Stomach (tissue), 4 donors: Measurements from ENCODE around the gene CISD2.

Experiments used
- POLR2A ChIP-seq, 4 donors: fragments of 450-650 bp; IDR thresholded peaks; one replicate each; pipeline ENCODE4 v1.6.1; 2016; ENCODE audit warnings: antibody characterized with exemption in 4 of 4, control low read depth in 2 of 4, mild to moderate bottlenecking in 1 of 4, moderate library complexity in 1 of 4
- TF ChIP-seq, protein P1 (sequence below), 7 experiments: fragments of 450-650 bp in 4 of 7; fragments of 200-600 bp in 3 of 7; sonication (generic) in 3 of 7; IDR thresholded peaks; one replicate each; pipeline ENCODE4 v1.5.1; 2016 to 2019; ENCODE audit warnings: antibody characterized with exemption in 7 of 7, control low read depth in 2 of 7, mild to moderate bottlenecking in 1 of 7

DNA sequence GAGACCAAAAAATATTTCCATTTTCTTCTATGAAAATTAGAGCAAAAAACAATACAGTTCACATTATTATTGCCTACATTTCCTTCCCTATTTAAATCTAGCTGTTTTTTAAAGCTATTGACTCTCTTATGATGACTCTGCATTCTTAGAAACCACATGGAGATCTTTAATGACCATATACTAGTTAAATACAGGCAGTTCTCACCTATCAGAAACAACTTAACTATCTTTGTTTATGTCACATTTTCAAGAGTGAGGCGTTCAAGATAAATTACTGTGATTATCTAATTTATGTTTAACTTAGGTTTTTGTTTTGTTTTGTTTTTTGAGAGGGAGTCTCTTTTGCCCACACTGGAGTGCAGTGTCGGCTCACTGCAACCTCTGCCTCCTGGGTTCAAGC is 3.0 kb downstream of the CISD2 start:
- TF ChIP-seq, protein P1, sequence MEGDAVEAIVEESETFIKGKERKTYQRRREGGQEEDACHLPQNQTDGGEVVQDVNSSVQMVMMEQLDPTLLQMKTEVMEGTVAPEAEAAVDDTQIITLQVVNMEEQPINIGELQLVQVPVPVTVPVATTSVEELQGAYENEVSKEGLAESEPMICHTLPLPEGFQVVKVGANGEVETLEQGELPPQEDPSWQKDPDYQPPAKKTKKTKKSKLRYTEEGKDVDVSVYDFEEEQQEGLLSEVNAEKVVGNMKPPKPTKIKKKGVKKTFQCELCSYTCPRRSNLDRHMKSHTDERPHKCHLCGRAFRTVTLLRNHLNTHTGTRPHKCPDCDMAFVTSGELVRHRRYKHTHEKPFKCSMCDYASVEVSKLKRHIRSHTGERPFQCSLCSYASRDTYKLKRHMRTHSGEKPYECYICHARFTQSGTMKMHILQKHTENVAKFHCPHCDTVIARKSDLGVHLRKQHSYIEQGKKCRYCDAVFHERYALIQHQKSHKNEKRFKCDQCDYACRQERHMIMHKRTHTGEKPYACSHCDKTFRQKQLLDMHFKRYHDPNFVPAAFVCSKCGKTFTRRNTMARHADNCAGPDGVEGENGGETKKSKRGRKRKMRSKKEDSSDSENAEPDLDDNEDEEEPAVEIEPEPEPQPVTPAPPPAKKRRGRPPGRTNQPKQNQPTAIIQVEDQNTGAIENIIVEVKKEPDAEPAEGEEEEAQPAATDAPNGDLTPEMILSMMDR (IDR thresholded peaks at IDR 0.05), result no peak
- TF ChIP-seq POLR2A (IDR thresholded peaks at IDR 0.05), result no peak
